Suppressor macrophage treated with lipopolysaccharide for 4 hours (primary cell): ENCODE measurements around the gene MYO1E.

Experiments
- DNase-seq: peaks from one replicate; pipeline ENCODE4 v3.0.0-alpha.2; 2020

The MYO1E gene

GRCh38 chr15:59221511-59222505 lies 150.9 kb downstream of the MYO1E start:
- peak; percentile 65 for DNase-seq

- no peak for DNase-seq
Observed at GRCh38 chr15:59218710-59219109, 154.0 kb downstream of the MYO1E start.

- no peak for DNase-seq
Observed at GRCh38 chr15:59217876-59218498, 154.7 kb downstream of the MYO1E start.

- no peak for DNase-seq
Observed at GRCh38 chr15:59216911-59217310, 155.8 kb downstream of the MYO1E start.

GRCh38 chr15:59210186-59210585 lies 162.5 kb downstream of the MYO1E start:
- DNase-seq, result no peak

- DNase-seq, result peak; percentile 13
Observed at GRCh38 chr15:59208613-59209249, 163.9 kb downstream of the MYO1E start.

GRCh38 chr15:59206623-59207183 lies 166.0 kb downstream of the MYO1E start, which contains the start of gene LDHAL6B:
Gene LDHAL6B (plus strand): TSS chr15:59206843. CDS start chr15:59206941, 98 bp downstream.
- no peak for DNase-seq

- DNase-seq, result peak; percentile 16
Observed at GRCh38 chr15:59205839-59206622, 166.6 kb downstream of the MYO1E start.

GRCh38 chr15:59203657-59204056 lies 169.0 kb downstream of the MYO1E start:
- DNase-seq, result peak; percentile 56

- DNase-seq, result no peak
Observed at GRCh38 chr15:59203008-59203407, 169.7 kb downstream of the MYO1E start.

GRCh38 chr15:59200560-59200959 lies 172.1 kb downstream of the MYO1E start:
- no peak for DNase-seq

- DNase-seq, result no peak
Observed at GRCh38 chr15:59199626-59200465, 172.8 kb downstream of the MYO1E start.

GRCh38 chr15:59197454-59197853 lies 175.2 kb downstream of the MYO1E start:
- DNase-seq, result peak; percentile 64

- DNase-seq, result no peak
Observed at GRCh38 chr15:59196416-59196815, 176.3 kb downstream of the MYO1E start.

GRCh38 chr15:59194639-59195325 lies 177.9 kb downstream of the MYO1E start:
- DNase-seq, result no peak

GRCh38 chr15:59191855-59192237 lies 180.8 kb downstream of the MYO1E start:
- DNase-seq, result peak; percentile 35

GRCh38 chr15:59190291-59190690 lies 182.4 kb downstream of the MYO1E start:
- no peak for DNase-seq

- DNase-seq, result peak; percentile 56
Observed at GRCh38 chr15:59189241-59189640, 183.4 kb downstream of the MYO1E start.

GRCh38 chr15:59186501-59186900 lies 186.2 kb downstream of the MYO1E start:
- no peak for DNase-seq

GRCh38 chr15:59185725-59186124 lies 186.9 kb downstream of the MYO1E start:
- DNase-seq, result peak; percentile 77
